Retinal pigment epithelial cell (primary cell): ENCODE data around the gene PNCK.
A peak's percentile ranks its signal among the peaks of the same experiment; 100 is the strongest.

ENCODE experiments used
- DNase-seq: peaks from one replicate; pipeline ENCODE4 v3.0.0-alpha.2; 2010; ENCODE audit warnings: low read depth
- H3K4me3 ChIP-seq: 2 replicates; pipeline ENCODE4 v1.5.1; 2011; ENCODE audit warnings: mild to moderate bottlenecking, low read length, control low read depth, moderate library complexity
- TF ChIP-seq, protein P1 (sequence below): conservative IDR thresholded peaks from 2 replicates; pipeline ENCODE4 v1.5.1; 2011; ENCODE audit warnings: low read depth, low read length, control low read depth, inconsistent platforms

PNCK gene

GRCh38 chrX:153669174-153669890 is 4.3 kb downstream of the PNCK start:
- DNase-seq, result no peak
- TF ChIP-seq, protein P1, sequence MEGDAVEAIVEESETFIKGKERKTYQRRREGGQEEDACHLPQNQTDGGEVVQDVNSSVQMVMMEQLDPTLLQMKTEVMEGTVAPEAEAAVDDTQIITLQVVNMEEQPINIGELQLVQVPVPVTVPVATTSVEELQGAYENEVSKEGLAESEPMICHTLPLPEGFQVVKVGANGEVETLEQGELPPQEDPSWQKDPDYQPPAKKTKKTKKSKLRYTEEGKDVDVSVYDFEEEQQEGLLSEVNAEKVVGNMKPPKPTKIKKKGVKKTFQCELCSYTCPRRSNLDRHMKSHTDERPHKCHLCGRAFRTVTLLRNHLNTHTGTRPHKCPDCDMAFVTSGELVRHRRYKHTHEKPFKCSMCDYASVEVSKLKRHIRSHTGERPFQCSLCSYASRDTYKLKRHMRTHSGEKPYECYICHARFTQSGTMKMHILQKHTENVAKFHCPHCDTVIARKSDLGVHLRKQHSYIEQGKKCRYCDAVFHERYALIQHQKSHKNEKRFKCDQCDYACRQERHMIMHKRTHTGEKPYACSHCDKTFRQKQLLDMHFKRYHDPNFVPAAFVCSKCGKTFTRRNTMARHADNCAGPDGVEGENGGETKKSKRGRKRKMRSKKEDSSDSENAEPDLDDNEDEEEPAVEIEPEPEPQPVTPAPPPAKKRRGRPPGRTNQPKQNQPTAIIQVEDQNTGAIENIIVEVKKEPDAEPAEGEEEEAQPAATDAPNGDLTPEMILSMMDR, result peak; percentile 72
- no peak overlapping the region for H3K4me3 ChIP-seq

GRCh38 chrX:153668423-153669173 is 5.0 kb downstream of the PNCK start:
- H3K4me3 ChIP-seq, result no peak overlapping the region
- TF ChIP-seq, protein P1, result no peak
- DNase-seq, result no peak

GRCh38 chrX:153667956-153668396 is 5.6 kb downstream of the PNCK start:
- no peak overlapping the region for H3K4me3 ChIP-seq
- DNase-seq, result peak; percentile 33
- TF ChIP-seq, protein P1, result peak; percentile 72

DNA sequence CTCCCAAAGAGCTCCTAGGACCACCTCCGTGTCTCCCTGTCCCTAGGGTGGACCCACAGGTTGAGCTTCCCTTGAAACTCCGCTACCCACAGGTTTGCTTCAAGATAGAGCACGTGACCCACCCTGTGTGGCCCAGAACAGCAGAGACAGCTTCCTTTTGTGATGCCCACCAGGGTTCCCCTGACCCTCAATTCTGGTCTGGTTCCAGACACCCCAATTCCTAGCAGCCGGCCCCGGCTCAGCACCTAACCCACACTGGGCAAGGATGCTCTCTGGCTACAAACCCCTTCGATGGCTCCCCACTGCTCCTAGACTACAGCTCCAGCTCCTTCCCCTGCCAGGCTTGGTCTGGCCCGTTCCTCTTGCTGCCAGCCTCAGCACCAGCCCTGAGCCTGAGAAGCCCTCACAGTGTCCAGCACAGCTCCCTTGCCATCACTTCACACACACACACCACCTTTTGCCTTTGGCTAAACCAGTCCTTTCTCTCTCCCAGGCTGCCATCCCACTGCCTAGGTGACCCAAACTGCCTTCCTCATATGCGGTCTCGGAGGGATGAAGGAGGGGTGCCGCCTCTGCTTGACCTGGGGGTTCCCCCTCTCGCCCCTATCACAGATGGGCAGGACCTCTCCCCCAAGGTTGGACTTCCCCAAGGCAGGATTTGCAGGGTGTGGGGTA is 6.2 kb downstream of the PNCK start:
- TF ChIP-seq, protein P1, result no peak

DNA sequence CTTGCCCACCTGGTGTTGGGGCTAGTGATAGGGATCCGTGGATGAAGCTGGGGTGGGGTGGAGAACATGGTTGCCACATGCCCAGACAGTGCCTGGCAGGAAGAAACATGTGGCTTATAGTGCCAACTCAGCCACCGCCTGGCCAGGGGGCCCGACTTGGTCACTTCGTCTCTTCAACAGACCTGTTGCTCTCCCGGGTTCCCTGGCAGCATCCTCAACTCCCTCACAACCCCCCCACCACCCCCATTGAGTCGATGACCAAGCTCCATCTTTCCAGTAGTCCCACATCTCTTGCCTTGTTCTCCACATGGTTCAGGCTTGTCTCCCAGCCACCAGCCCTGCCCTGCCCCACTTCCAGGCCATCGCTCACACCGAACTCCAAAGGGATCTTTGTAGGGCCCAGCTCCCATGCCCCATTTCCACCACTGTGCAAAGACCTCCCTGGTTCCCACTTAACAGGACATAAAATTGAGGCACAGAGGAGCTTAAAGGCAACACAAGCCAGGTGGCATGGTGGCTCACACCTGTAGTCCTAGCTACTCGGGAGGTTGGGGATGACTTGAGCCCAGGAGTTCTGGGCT is 7.8 kb downstream of the PNCK start:
- H3K4me3 ChIP-seq, result no peak overlapping the region
- TF ChIP-seq, protein P1, result no peak
- no peak for DNase-seq

More for the DNA sequence above, 6.2 kb downstream of the PNCK start:
- no peak for DNase-seq
- no peak overlapping the region for H3K4me3 ChIP-seq

DNA sequence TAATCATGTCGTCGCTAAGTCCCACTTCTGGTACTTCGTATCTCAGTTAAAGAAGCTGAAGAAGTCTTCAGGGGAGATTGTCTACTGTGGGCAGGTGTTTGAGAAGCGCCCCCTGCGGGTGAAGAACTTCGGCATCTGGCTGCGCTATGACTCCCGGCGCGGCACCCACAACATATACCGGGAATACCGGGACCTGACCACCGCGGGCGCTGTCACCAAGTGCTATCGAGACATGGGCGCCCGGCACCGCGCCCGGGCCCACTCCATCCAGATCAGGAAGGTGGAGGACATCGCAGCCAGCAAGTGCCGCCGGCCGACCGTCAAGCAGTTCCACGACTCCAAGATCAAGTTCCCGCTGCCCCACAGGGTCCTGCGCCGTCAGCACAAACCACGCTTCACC is 11.3 kb downstream of the PNCK start:
- no peak overlapping the region for H3K4me3 ChIP-seq
- TF ChIP-seq, protein P1, result peak; percentile 40
- no peak for DNase-seq
